ENCODE data around the gene DHX40. TPM values are rescaled to one million over a fixed set of nuclear protein-coding genes. Genes with fewer than 3 reads are reported as not detected.
"Not testable (repeated sequence)": the region's sequence is repeated elsewhere in the genome, so short reads cannot be mapped to it uniquely, and the experiment has no call there.

DHX40 gene
- total RNA-seq, 1 experiment from 2014 or later = 38.9 TPM

DNA sequence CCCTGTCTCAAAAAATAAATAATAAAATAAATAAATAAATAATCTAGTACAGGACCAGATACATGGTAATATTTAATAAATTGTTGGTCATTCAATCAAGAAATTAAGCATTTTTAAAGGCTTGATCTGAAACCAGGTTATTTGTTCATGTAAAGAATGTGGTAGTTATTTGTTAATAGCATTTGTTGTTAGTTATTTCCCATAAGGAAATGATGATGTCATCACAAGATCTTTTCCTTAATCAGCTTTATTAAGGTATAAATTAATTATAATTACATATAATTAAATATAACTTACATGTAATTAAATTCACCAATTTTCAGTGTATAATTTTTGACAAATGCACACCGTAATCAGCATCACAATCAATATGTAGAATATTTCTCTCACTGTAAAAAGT, 19.5 kb upstream of the DHX40 start:
- H3K9me3 ChIP-seq (ENCODE audit: insufficient read depth, low read depth) = no peaks in the 10 kb centered on the region; the same call in 1 of the 2 replicates
- no peaks in the 10 kb centered on the region for H3K36me3 ChIP-seq (ENCODE audit: low read depth)
- H3K79me2 ChIP-seq (ENCODE audit: low read depth) = no peaks in the 10 kb centered on the region
- no peak for TF ChIP-seq CTCF (conservative IDR thresholded peaks at IDR 0.05)
- no peak for TF ChIP-seq EZH2 (IDR thresholded peaks at IDR 0.05; ENCODE audit: low read depth)
- H4K20me1 ChIP-seq (ENCODE audit: insufficient read depth) = no peaks in the 10 kb centered on the region
- no peaks in the 10 kb centered on the region for H3K4me1 ChIP-seq (replicated peaks; ENCODE audit: insufficient read depth)
- CTCF ChIA-PET = no interaction called here
- no peak overlapping the region for H3K4me3 ChIP-seq
- H3F3A ChIP-seq (ENCODE audit: insufficient read depth, low read depth) = no peaks in the 10 kb centered on the region
- no peaks in the 10 kb centered on the region for H3K9me2 ChIP-seq (ENCODE audit: insufficient read depth)
- no peak overlapping the region for H2AFZ ChIP-seq
- H3K27ac ChIP-seq = no peak overlapping the region
- no peak overlapping the region for H3K4me2 ChIP-seq
- H3K27me3 ChIP-seq (ENCODE audit: insufficient read depth, low read depth) = peaks cover 4% of the 10 kb centered on the region; the same call in 1 of the 2 replicates
- POLR2A ChIA-PET (ENCODE audit: unreplicated experiment) = no interaction called here
- no peak for DNase-seq
- intact Hi-C loops (cut with micrococcal nuclease; ENCODE audit: unreplicated experiment) = no loop called here
- BruUV-seq (replicated peaks) = no TSS peak

DNA sequence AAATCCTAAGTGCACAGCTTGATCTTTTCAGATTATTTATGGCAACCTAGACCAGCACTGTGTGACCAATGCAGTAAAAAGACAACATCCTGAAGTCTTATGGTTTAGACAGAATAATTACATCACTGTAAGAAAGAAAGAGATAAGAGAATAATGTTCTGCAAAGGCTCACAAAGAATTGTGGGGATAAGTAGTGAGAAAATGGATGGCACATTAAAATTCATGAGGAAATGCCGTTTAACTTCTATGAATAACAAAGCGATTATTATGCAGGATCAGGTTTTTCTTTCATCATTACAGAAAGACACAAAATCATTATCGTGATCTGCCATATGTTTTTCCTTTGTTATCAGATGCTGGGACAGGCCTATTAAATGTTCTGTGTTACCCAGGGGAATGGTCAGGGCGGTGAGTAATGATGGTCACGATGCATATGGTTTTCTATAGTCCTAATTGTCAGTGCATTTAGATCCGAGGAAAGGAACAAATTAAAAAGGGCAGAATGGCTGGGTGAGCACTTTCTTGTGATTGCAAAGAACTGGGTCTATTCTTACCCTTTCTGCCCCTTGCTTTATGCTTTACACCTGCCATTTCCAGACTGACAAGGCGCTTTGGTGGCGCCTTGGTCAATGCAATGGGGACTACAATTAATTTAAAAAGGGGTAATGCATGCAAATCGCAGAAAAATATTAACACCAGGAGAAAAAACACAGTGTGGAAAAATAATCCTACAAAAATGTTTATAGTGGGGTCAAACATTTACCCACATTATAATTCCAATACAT, 18.1 kb upstream of the DHX40 start:
- intact Hi-C loops (cut with micrococcal nuclease; ENCODE audit: unreplicated experiment) = no loop called here
- TF ChIP-seq CTCF (conservative IDR thresholded peaks at IDR 0.05) (no peak), EZH2 (IDR thresholded peaks at IDR 0.05; ENCODE audit: low read depth) (no peak)
- no peaks in the 10 kb centered on the region for H3K4me1 ChIP-seq (replicated peaks; ENCODE audit: insufficient read depth)
- H3F3A ChIP-seq (ENCODE audit: insufficient read depth, low read depth) = no peaks in the 10 kb centered on the region
- H3K9me3 ChIP-seq (ENCODE audit: insufficient read depth, low read depth) = no peaks in the 10 kb centered on the region; the same call in 1 of the 2 replicates
- H4K20me1 ChIP-seq (ENCODE audit: insufficient read depth) = no peaks in the 10 kb centered on the region
- no peaks in the 10 kb centered on the region for H3K9me2 ChIP-seq (ENCODE audit: insufficient read depth)
- no peak overlapping the region for H2AFZ ChIP-seq
- no peaks in the 10 kb centered on the region for H3K79me2 ChIP-seq (ENCODE audit: low read depth)
- CTCF ChIA-PET = no interaction called here
- H3K36me3 ChIP-seq (ENCODE audit: low read depth) = no peaks in the 10 kb centered on the region
- BruUV-seq (replicated peaks) = no TSS peak
- peaks cover 4% of the 10 kb centered on the region; the same call in 1 of the 2 replicates for H3K27me3 ChIP-seq (ENCODE audit: insufficient read depth, low read depth)
- no peak for DNase-seq
- no peak overlapping the region for H3K4me3 ChIP-seq
- H3K27ac ChIP-seq = no peak overlapping the region
- POLR2A ChIA-PET (ENCODE audit: unreplicated experiment) = no interaction called here
- H3K4me2 ChIP-seq = no peak overlapping the region

- BruUV-seq (replicated peaks); H3K27ac ChIP-seq; H3K4me2 ChIP-seq; H3F3A ChIP-seq (ENCODE audit: insufficient read depth, low read depth); H3K4me3 ChIP-seq; H3K36me3 ChIP-seq (ENCODE audit: low read depth); H3K79me2 ChIP-seq (ENCODE audit: low read depth); H4K20me1 ChIP-seq (ENCODE audit: insufficient read depth); CTCF ChIA-PET; H3K9me3 ChIP-seq (ENCODE audit: insufficient read depth, low read depth); intact Hi-C loops (cut with micrococcal nuclease; ENCODE audit: unreplicated experiment); H3K4me1 ChIP-seq (replicated peaks; ENCODE audit: insufficient read depth); H3K9me2 ChIP-seq (ENCODE audit: insufficient read depth); H3K27me3 ChIP-seq (ENCODE audit: insufficient read depth, low read depth); POLR2A ChIA-PET (ENCODE audit: unreplicated experiment); DNase-seq; H2AFZ ChIP-seq: not testable (repeated sequence)
These were observed 16.4 kb upstream of the DHX40 start for GRCh38 chr17:59548985-59549384.

GRCh38 chr17:59550703-59551102, 14.7 kb upstream of the DHX40 start:
- no peaks in the 10 kb centered on the region for H3K79me2 ChIP-seq (ENCODE audit: low read depth)
- TF ChIP-seq CTCF (conservative IDR thresholded peaks at IDR 0.05) (no peak), EZH2 (IDR thresholded peaks at IDR 0.05; ENCODE audit: low read depth) (no peak)
- DNase-seq = no peak
- no peaks in the 10 kb centered on the region for H3F3A ChIP-seq (ENCODE audit: insufficient read depth, low read depth)
- BruUV-seq (replicated peaks) = no TSS peak
- no peak overlapping the region for H3K4me3 ChIP-seq
- no peaks in the 10 kb centered on the region for H3K36me3 ChIP-seq (ENCODE audit: low read depth)
- H2AFZ ChIP-seq = no peak overlapping the region
- CTCF ChIA-PET = interaction anchor here (0.5 kb wide), 1 partner anchor 27 kb away, joined by 4 read pairs; no protein-coding TSS in a partner anchor
- H3K4me2 ChIP-seq = no peak overlapping the region
- H3K9me3 ChIP-seq (ENCODE audit: insufficient read depth, low read depth) = no peaks in the 10 kb centered on the region
- no peaks in the 10 kb centered on the region for H4K20me1 ChIP-seq (ENCODE audit: insufficient read depth)
- POLR2A ChIA-PET (ENCODE audit: unreplicated experiment) = no interaction called here
- no peak overlapping the region for H3K27ac ChIP-seq
- intact Hi-C loops (cut with micrococcal nuclease; ENCODE audit: unreplicated experiment) = no loop called here
- H3K27me3 ChIP-seq (ENCODE audit: insufficient read depth, low read depth) = no peaks in the 10 kb centered on the region
- H3K4me1 ChIP-seq (replicated peaks; ENCODE audit: insufficient read depth) = no peaks in the 10 kb centered on the region
- no peaks in the 10 kb centered on the region for H3K9me2 ChIP-seq (ENCODE audit: insufficient read depth)

All from PC-9 (cell line).